HG03575 (cell line): ENCODE measurements around the gene ZBTB22.
A peak's percentile ranks its signal among the peaks of the same experiment; 100 is the strongest.

ENCODE experiments used
- ATAC-seq: cut with Tn5 transposase; IDR thresholded peaks from one replicate; pipeline ENCODE4 v1.9.1; 2021; ENCODE audit not compliant: unreplicated experiment, insufficient number of reproducible peaks, low FRiP score; ENCODE audit errors: extremely low read depth

Gene ZBTB22

GRCh38 chr6:33271117-33271467, 46.5 kb downstream of the ZBTB22 start:
- ATAC-seq = peak; percentile 13
